HG03460 (cell line): ENCODE measurements around the gene FOXN1.
"Not testable (repeated sequence)": the region's sequence is repeated elsewhere in the genome, so short reads cannot be mapped to it uniquely, and the experiment has no call there.

ENCODE experiments used
- ATAC-seq: cut with Tn5 transposase; IDR thresholded peaks from one replicate; pipeline ENCODE4 v1.9.1; 2021; ENCODE audit not compliant: unreplicated experiment

The FOXN1 gene

GRCh38 chr17:28571361-28572122 lies 65.4 kb downstream of the FOXN1 start, which contains the start of gene PIGS:
PIGS (minus strand) TSS chr17:28571524; CDS start chr17:28571496, 28 bp downstream.
- peak; percentile 88 for ATAC-seq

GRCh38 chr17:28572259-28573039 lies 66.3 kb downstream of the FOXN1 start:
- ATAC-seq: no peak

GRCh38 chr17:28573040-28573380 lies 66.9 kb downstream of the FOXN1 start:
- no peak for ATAC-seq

GRCh38 chr17:28573521-28573920 lies 67.4 kb downstream of the FOXN1 start:
- no peak for ATAC-seq

GRCh38 chr17:28573966-28574480 lies 67.9 kb downstream of the FOXN1 start:
- no peak for ATAC-seq

GRCh38 chr17:28574526-28574925 lies 68.4 kb downstream of the FOXN1 start:
- ATAC-seq: no peak

- no peak for ATAC-seq
Measured at GRCh38 chr17:28575126-28575795, 69.1 kb downstream of the FOXN1 start.

GRCh38 chr17:28576016-28576415 lies 69.9 kb downstream of the FOXN1 start:
- ATAC-seq: not testable (repeated sequence)

- peak; percentile 80 for ATAC-seq
Measured at GRCh38 chr17:28576758-28577465, 70.8 kb downstream of the FOXN1 start, which contains the start of gene ALDOC. ALDOC (minus strand) TSS chr17:28576895; CDS start chr17:28575532, 1,363 bp downstream.

- ATAC-seq: no peak
Measured at GRCh38 chr17:28577466-28577824, 71.3 kb downstream of the FOXN1 start.

GRCh38 chr17:28578246-28579195 lies 72.4 kb downstream of the FOXN1 start:
- no peak for ATAC-seq

- no peak for ATAC-seq
Measured at GRCh38 chr17:28579526-28579925, 73.4 kb downstream of the FOXN1 start.

- ATAC-seq: no peak
Measured at GRCh38 chr17:28580959-28581358, 74.8 kb downstream of the FOXN1 start.

- no peak for ATAC-seq
Measured at GRCh38 chr17:28582513-28582912, 76.4 kb downstream of the FOXN1 start.

- ATAC-seq: no peak
Measured at GRCh38 chr17:28584434-28584833, 78.3 kb downstream of the FOXN1 start.

- ATAC-seq: no peak
Measured at GRCh38 chr17:28585851-28586250, 79.7 kb downstream of the FOXN1 start.
